ENCODE data around the gene SLC2A14.
"Not testable (repeated sequence)": the region's sequence is repeated elsewhere in the genome, so short reads cannot be mapped to it uniquely, and the experiment has no call there.

SLC2A14 gene

GRCh38 chr12:7872566-7873319, at the start of gene SLC2A14:
TSS of gene SLC2A14 (minus strand) at chr12:7872915. CDS start at chr12:7869880, 3,035 bp downstream.
- no peak for DNase-seq

GRCh38 chr12:7921181-7921580, 48.5 kb upstream of the SLC2A14 start:
- not testable (repeated sequence) for DNase-seq

- not testable (repeated sequence) for DNase-seq
Observed at GRCh38 chr12:7918268-7918590, 45.5 kb upstream of the SLC2A14 start.

- no peak for DNase-seq
Observed at GRCh38 chr12:7917392-7918267, 44.9 kb upstream of the SLC2A14 start.

- DNase-seq = no peak
Observed at GRCh38 chr12:7916936-7917335, 44.2 kb upstream of the SLC2A14 start.

DNA sequence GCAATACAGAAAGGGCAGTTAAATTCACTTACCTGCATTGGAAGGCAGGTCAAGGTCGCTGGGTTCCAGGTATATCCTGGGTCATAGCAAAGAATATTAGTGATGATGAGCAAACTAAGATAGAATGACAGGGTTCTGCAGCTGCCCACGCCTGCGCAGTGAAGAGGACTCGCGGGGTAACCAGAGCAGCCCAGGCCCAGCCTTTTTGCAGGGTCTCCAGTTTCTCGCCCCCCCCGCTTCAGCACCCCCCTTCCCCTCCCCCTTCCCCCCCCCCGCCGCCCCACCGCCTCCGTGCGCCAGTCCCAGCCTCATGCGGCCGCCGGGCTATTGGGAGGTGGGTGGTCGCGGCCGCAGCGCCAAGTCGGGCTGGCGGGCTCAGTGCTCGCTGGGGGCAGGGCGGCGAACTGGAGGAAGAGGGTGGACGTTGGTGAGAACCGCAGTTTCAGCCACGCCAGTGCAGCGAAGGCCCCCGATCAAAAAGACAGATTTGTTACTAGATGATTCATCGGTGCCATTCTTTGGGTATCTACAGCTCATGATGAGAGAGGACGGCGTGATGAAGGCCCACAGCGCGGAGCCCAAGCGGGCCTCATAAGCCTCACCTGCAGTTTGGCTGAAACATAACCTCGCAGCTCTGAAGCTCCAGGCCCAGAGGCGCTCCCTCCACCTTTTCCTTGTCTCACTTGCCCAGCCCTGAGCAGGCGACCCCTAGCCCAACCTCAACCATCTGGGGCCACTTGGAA, 43.1 kb upstream of the SLC2A14 start:
- no peak for DNase-seq

DNA sequence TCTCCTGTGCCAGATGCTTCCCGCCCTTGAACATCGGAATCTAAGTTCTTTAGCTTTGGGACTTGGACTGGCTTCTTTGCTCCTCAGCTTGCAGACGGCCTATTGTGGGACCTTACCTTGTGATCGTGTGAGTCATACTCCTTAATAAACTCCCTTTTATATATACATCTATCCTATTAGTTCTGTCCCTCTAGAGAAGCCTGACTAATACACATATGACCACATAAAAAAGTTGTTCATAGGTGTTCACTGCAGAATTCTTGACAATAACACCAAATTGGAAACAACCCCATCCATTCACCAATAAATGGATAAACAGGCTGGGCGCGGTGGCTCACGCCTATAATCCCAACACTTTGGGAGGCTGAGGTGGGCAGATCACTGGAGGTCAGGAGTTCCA, 37.4 kb upstream of the SLC2A14 start:
- not testable (repeated sequence) for DNase-seq

- no peak for DNase-seq
Observed at GRCh38 chr12:7907009-7907408, 34.3 kb upstream of the SLC2A14 start.

GRCh38 chr12:7906303-7906702, 33.6 kb upstream of the SLC2A14 start:
- not testable (repeated sequence) for DNase-seq

DNA sequence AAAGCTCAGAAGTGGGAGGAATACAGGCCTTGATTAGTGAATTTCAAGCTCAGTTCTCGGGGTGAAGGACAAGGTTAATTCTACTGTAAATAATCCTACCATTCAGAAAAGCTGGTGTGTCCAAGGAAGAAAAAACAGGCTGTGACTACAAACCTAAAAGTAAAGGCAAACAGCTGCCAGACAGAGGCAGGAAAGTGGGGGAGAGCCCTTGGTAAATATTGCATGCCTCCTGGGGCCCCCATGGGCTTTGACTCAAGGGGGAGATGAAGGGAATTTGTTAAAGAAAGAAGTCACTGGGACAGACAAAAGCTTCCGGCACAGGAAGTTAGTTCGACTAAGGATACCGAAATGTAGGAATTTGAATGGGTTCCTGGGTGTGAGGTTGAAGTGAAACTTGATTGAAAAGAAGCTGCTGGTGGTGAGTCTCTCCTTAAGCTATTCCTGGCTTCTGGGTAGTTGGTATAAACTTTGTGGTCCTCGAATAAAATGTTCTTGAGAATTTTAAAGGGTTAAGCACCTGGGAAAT, 32.9 kb upstream of the SLC2A14 start:
- not testable (repeated sequence) for DNase-seq

GRCh38 chr12:7905071-7905470, 32.4 kb upstream of the SLC2A14 start:
- peak; percentile 3 for DNase-seq

- not testable (repeated sequence) for DNase-seq
Observed at GRCh38 chr12:7902416-7902815, 29.7 kb upstream of the SLC2A14 start.

- no peak for DNase-seq
Observed at GRCh38 chr12:7899755-7900154, 27.0 kb upstream of the SLC2A14 start.

GRCh38 chr12:7896726-7897125, 24.0 kb upstream of the SLC2A14 start:
- DNase-seq = not testable (repeated sequence)

- no peak for DNase-seq
Observed at GRCh38 chr12:7892186-7892980, 19.7 kb upstream of the SLC2A14 start.

- no peak for DNase-seq
Observed at GRCh38 chr12:7884689-7885088, 12.0 kb upstream of the SLC2A14 start.

GRCh38 chr12:7881736-7882120, 9.0 kb upstream of the SLC2A14 start:
- DNase-seq = not testable (repeated sequence)

- DNase-seq = not testable (repeated sequence)
Observed at GRCh38 chr12:7880952-7881735, 8.4 kb upstream of the SLC2A14 start.

DNA sequence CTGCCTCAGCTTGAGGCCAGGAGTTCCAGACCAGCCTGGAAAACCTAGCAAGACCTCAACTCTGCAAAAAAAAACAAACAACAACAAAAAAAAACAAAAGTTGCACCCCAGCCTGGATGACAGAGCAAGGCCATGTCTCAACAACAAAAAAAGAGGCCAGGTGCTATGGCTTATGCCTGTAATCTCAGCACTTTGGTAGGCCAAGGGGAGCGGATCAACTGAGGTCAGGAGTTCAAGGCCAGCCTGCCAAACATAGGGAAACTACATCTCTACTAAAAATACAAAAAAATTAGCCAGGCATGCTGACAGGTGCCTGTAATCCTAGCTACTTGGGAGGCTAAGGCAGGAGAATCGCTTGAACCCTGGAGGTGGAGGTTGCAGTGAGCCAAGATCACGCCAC, 6.5 kb upstream of the SLC2A14 start:
- DNase-seq = no peak

- DNase-seq = no peak
Observed at GRCh38 chr12:7877420-7877819, 4.7 kb upstream of the SLC2A14 start.

DNA sequence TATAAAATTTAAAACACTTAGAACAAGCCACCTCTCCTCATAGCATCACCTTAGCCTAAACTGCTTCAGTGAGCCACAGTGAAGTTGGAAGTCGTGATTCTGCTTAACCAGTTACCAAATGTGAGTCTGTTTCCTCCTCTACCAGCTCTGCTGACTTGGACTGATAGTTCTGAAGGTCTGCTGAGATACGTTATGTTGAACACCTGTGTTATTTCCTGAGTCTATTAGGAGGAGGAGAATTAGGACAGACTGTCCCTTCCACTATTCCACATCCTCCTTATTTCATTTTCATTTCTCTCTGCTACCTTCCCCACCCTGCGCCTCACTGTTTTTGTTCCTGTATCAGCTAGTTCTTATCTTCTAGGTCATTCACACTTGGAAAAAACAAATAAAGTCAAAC, 2.4 kb downstream of the SLC2A14 start:
- DNase-seq = no peak
